ENCODE measurements around the gene TKFC.

DNA sequence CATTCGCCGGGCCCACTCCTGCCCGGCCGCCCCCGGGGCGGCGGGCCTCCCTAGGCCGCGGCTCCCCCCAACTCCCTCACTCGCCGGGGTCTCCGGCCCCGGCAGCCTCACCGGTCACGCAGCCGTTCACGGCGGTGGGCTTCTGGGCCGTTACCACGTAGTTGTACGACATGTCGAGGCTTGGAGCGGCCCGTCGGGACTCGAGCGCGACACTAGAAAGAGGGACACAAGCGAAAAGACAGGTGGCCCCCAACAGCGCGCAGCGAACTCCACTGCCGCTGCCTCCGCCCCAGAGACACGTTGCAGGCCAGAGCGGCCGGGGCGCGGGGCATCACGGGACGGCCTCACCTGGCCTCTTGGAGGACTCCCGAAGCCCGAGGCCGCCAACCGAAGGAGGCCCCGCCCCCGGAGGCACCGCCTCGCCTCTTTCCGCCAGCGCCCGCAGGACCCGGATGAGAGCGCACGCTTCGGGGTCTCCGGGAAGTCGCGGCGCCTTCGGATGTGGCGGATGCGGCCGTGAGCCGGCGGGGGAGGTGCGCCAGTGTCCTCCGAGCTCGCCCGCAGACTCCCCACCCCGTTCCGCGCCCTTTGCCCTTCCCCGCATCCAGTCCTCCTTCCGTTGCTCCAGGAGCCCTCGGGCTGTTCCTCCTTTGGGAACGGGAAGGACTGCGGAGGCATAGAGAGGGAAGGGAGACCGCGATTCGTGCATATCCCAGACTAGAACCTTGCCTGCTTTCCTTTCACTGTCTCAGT, at the start of gene TKFC, which contains the start of gene DDB1:
- peak; percentile 62 to 87 for TF ChIP-seq POLR2A (IDR thresholded peaks at IDR 0.05)
- TF ChIP-seq, protein P1, sequence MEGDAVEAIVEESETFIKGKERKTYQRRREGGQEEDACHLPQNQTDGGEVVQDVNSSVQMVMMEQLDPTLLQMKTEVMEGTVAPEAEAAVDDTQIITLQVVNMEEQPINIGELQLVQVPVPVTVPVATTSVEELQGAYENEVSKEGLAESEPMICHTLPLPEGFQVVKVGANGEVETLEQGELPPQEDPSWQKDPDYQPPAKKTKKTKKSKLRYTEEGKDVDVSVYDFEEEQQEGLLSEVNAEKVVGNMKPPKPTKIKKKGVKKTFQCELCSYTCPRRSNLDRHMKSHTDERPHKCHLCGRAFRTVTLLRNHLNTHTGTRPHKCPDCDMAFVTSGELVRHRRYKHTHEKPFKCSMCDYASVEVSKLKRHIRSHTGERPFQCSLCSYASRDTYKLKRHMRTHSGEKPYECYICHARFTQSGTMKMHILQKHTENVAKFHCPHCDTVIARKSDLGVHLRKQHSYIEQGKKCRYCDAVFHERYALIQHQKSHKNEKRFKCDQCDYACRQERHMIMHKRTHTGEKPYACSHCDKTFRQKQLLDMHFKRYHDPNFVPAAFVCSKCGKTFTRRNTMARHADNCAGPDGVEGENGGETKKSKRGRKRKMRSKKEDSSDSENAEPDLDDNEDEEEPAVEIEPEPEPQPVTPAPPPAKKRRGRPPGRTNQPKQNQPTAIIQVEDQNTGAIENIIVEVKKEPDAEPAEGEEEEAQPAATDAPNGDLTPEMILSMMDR (IDR thresholded peaks at IDR 0.05), result no peak

Data from adrenal gland (tissue), 5 donors.